ENCODE data around the gene BMPER.
A peak's percentile ranks its signal among the peaks of the same experiment; 100 is the strongest.

Gene BMPER

GRCh38 chr7:34155220-34155908, 250.0 kb downstream of the BMPER start:
- Histone ChIP-seq H3K4me1 (ENCODE audit: control insufficient read depth, insufficient read depth, low read length, unreplicated experiment) (peaks cover 16% of the 10 kb centered on the region), H2AFZ (ENCODE audit: low read length, unreplicated experiment) (no peak overlapping the region), H3K27ac (ENCODE audit: low read depth, low read length) (peak overlapping the region; percentile 75), H3K79me2 (ENCODE audit: control insufficient read depth, insufficient read depth, low read length, unreplicated experiment) (no peaks in the 10 kb centered on the region), H3K27me3 (ENCODE audit: insufficient read depth, low read length) (no peaks in the 10 kb centered on the region), H3K36me3 (ENCODE audit: insufficient read depth, low read length) (no peaks in the 10 kb centered on the region), H3K4me3 (ENCODE audit: low read depth, low read length) (no peak overlapping the region)

DNA sequence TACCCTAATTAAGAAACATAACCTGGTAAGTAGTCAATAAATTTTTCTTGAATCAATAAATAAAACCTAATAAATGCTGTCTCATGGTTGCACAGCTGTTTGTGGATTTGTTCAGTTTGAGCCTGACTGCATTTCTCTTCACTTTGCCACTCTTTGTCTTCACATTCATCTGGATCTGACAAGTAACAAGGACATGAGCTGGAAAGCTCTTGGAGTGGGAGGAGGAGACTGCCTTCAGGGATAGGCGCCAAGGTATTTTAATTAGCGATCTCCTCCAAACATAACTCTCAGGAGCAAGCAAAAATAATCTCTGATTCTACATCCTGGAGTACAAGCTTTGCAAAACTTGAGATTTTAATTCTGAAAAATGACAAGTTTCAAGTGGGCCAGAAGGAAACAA, 251.0 kb downstream of the BMPER start:
- Histone ChIP-seq H3K36me3 (ENCODE audit: insufficient read depth, low read length) (no peaks in the 10 kb centered on the region), H3K27me3 (ENCODE audit: insufficient read depth, low read length) (no peaks in the 10 kb centered on the region), H3K79me2 (ENCODE audit: control insufficient read depth, insufficient read depth, low read length, unreplicated experiment) (no peaks in the 10 kb centered on the region), H3K4me1 (ENCODE audit: control insufficient read depth, insufficient read depth, low read length, unreplicated experiment) (peaks cover 16% of the 10 kb centered on the region), H3K4me3 (ENCODE audit: low read depth, low read length) (no peak overlapping the region), H2AFZ (ENCODE audit: low read length, unreplicated experiment) (no peak overlapping the region), H3K27ac (ENCODE audit: low read depth, low read length) (no peak overlapping the region)

- no peaks in the 10 kb centered on the region for H3K27me3 ChIP-seq (ENCODE audit: insufficient read depth, low read length)
- no peaks in the 10 kb centered on the region for H3K79me2 ChIP-seq (ENCODE audit: control insufficient read depth, insufficient read depth, low read length, unreplicated experiment)
- H3K4me3 ChIP-seq (ENCODE audit: low read depth, low read length): no peak overlapping the region
- H2AFZ ChIP-seq (ENCODE audit: low read length, unreplicated experiment): no peak overlapping the region
- H3K27ac ChIP-seq (ENCODE audit: low read depth, low read length): no peak overlapping the region
- H3K4me1 ChIP-seq (ENCODE audit: control insufficient read depth, insufficient read depth, low read length, unreplicated experiment): peaks cover 16% of the 10 kb centered on the region
- no peaks in the 10 kb centered on the region for H3K36me3 ChIP-seq (ENCODE audit: insufficient read depth, low read length)
Measured at GRCh38 chr7:34157137-34157536, 251.8 kb downstream of the BMPER start.

DNA sequence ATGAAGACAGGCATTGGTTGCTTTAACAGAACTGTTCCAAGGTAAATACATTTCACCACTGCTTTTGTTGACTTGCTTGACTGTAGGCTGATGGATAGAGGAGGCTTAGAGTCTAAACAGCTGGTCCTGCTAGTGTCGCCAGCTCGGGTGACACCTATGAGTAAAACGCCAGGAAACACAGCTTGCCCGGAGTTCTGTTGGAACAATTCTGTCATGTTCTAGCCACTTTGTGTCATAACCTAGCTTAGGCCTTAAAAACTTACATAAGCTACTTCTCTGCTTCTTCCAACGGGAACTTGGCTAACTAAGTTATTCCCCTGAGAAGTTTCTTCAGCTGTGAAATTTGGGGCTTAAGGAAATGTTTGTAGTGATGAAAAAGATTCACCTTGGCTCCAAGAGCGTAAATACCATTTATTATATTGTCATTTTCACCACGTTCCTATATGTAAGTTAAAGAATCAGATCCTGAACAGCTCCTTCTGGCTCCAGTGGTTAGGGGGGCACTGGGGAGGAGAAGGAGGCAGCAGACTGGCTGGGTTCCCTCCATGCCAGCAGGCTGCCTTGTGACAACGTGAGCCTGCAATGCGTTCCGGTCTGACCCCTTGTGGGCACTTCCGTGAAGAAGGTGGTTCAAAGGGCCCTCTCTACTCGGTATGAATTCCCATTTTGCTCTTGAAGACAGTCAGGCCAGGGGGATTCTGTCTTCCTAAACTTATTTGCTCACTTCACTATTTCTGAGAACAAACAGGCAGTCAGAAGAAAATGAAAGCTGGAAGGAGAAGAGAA, 253.2 kb downstream of the BMPER start:
- Histone ChIP-seq H3K36me3 (ENCODE audit: insufficient read depth, low read length) (no peaks in the 10 kb centered on the region), H3K27ac (ENCODE audit: low read depth, low read length) (no peak overlapping the region), H2AFZ (ENCODE audit: low read length, unreplicated experiment) (no peak overlapping the region), H3K27me3 (ENCODE audit: insufficient read depth, low read length) (no peaks in the 10 kb centered on the region), H3K4me3 (ENCODE audit: low read depth, low read length) (no peak overlapping the region), H3K79me2 (ENCODE audit: control insufficient read depth, insufficient read depth, low read length, unreplicated experiment) (no peaks in the 10 kb centered on the region), H3K4me1 (ENCODE audit: control insufficient read depth, insufficient read depth, low read length, unreplicated experiment) (peaks cover 16% of the 10 kb centered on the region)

DNA sequence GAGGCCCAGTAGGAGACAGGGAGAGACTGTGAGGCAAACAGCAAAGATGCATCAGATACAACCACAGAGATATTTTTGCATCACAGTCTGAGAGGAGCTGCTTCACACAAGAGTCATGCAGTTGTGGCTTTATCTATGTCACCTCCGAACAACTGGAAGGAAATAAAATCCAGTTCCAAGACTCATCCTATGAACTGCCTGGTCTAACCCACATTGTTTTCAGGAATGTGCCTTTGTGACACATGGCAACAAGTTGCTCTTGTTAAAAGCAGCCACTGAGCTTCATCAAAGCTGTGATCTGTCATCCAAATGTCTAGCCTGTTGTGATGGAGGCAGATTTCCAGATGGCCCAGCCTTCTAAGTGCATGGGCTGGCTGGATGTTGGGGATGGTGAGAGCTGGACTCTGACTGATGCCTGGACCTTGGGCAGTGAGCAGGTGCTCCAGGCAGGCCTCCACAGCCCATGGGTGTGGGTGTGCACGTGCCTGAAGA, 255.0 kb downstream of the BMPER start:
- H3K27ac ChIP-seq (ENCODE audit: low read depth, low read length): no peak overlapping the region
- H2AFZ ChIP-seq (ENCODE audit: low read length, unreplicated experiment): no peak overlapping the region
- H3K79me2 ChIP-seq (ENCODE audit: control insufficient read depth, insufficient read depth, low read length, unreplicated experiment): no peaks in the 10 kb centered on the region
- H3K4me1 ChIP-seq (ENCODE audit: control insufficient read depth, insufficient read depth, low read length, unreplicated experiment): peaks cover 6% of the 10 kb centered on the region
- no peak overlapping the region for H3K4me3 ChIP-seq (ENCODE audit: low read depth, low read length)
- H3K36me3 ChIP-seq (ENCODE audit: insufficient read depth, low read length): no peaks in the 10 kb centered on the region
- H3K27me3 ChIP-seq (ENCODE audit: insufficient read depth, low read length): no peaks in the 10 kb centered on the region

- Histone ChIP-seq H3K79me2 (ENCODE audit: control insufficient read depth, insufficient read depth, low read length, unreplicated experiment) (no peaks in the 10 kb centered on the region), H2AFZ (ENCODE audit: low read length, unreplicated experiment) (no peak overlapping the region), H3K27me3 (ENCODE audit: insufficient read depth, low read length) (no peaks in the 10 kb centered on the region), H3K27ac (ENCODE audit: low read depth, low read length) (no peak overlapping the region), H3K4me3 (ENCODE audit: low read depth, low read length) (no peak overlapping the region), H3K36me3 (ENCODE audit: insufficient read depth, low read length) (no peaks in the 10 kb centered on the region), H3K4me1 (ENCODE audit: control insufficient read depth, insufficient read depth, low read length, unreplicated experiment) (no peaks in the 10 kb centered on the region)
Measured at GRCh38 chr7:34162027-34162565, 256.8 kb downstream of the BMPER start.

DNA sequence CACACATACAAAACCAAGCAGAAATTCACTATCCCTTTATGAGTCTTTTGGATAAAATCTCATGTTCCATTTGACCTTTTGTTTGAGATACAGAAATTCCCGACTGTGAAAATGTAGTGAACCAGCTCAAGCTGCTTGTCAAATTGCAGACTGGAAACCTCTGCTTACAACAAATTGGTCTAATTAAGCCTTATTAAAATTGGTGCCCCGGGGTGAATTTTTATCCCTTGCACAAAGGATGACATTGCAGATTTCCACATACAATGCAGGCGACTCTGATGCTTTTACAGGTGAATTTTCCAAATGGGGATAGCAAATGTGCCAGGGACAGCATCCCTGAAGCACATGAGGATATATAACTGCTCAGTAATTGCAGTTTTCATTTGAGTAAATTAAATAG, 257.3 kb downstream of the BMPER start:
- H3K27me3 ChIP-seq (ENCODE audit: insufficient read depth, low read length): no peaks in the 10 kb centered on the region
- H3K27ac ChIP-seq (ENCODE audit: low read depth, low read length): no peak overlapping the region
- no peak overlapping the region for H2AFZ ChIP-seq (ENCODE audit: low read length, unreplicated experiment)
- H3K4me3 ChIP-seq (ENCODE audit: low read depth, low read length): no peak overlapping the region
- H3K79me2 ChIP-seq (ENCODE audit: control insufficient read depth, insufficient read depth, low read length, unreplicated experiment): no peaks in the 10 kb centered on the region
- H3K4me1 ChIP-seq (ENCODE audit: control insufficient read depth, insufficient read depth, low read length, unreplicated experiment): no peaks in the 10 kb centered on the region
- H3K36me3 ChIP-seq (ENCODE audit: insufficient read depth, low read length): no peaks in the 10 kb centered on the region

- Histone ChIP-seq H2AFZ (ENCODE audit: low read length, unreplicated experiment) (no peak overlapping the region), H3K36me3 (ENCODE audit: insufficient read depth, low read length) (no peaks in the 10 kb centered on the region), H3K4me3 (ENCODE audit: low read depth, low read length) (no peak overlapping the region), H3K27ac (ENCODE audit: low read depth, low read length) (no peak overlapping the region), H3K79me2 (ENCODE audit: control insufficient read depth, insufficient read depth, low read length, unreplicated experiment) (no peaks in the 10 kb centered on the region), H3K4me1 (ENCODE audit: control insufficient read depth, insufficient read depth, low read length, unreplicated experiment) (no peaks in the 10 kb centered on the region), H3K27me3 (ENCODE audit: insufficient read depth, low read length) (no peaks in the 10 kb centered on the region)
Measured at GRCh38 chr7:34163956-34164355, 258.6 kb downstream of the BMPER start.

DNA sequence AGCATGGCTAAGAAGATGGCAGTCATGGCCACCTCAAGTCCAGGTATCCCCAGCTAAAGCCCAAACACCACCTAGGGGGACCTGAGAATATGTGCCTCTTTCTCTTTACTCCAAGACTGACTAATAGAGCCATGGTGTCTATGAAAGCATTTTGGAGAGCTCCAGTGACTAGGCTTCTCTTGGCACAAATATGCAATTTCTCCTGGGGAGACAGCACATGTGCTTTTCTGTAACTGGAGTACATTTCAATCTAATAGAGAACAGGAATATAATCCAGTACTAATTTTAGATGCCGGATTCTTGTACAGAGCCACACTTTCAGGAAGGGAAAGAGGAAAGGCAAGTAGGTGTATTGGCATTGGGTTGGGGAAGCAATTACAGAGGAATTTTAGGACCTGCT, 260.1 kb downstream of the BMPER start:
- Histone ChIP-seq H3K27me3 (ENCODE audit: insufficient read depth, low read length) (no peaks in the 10 kb centered on the region), H3K79me2 (ENCODE audit: control insufficient read depth, insufficient read depth, low read length, unreplicated experiment) (no peaks in the 10 kb centered on the region), H3K27ac (ENCODE audit: low read depth, low read length) (no peak overlapping the region), H2AFZ (ENCODE audit: low read length, unreplicated experiment) (no peak overlapping the region), H3K4me3 (ENCODE audit: low read depth, low read length) (no peak overlapping the region), H3K36me3 (ENCODE audit: insufficient read depth, low read length) (no peaks in the 10 kb centered on the region), H3K4me1 (ENCODE audit: control insufficient read depth, insufficient read depth, low read length, unreplicated experiment) (no peaks in the 10 kb centered on the region)

GRCh38 chr7:34165927-34166550, 260.7 kb downstream of the BMPER start:
- no peak overlapping the region for H2AFZ ChIP-seq (ENCODE audit: low read length, unreplicated experiment)
- no peaks in the 10 kb centered on the region for H3K4me1 ChIP-seq (ENCODE audit: control insufficient read depth, insufficient read depth, low read length, unreplicated experiment)
- H3K4me3 ChIP-seq (ENCODE audit: low read depth, low read length): no peak overlapping the region
- no peak overlapping the region for H3K27ac ChIP-seq (ENCODE audit: low read depth, low read length)
- H3K36me3 ChIP-seq (ENCODE audit: insufficient read depth, low read length): no peaks in the 10 kb centered on the region
- no peaks in the 10 kb centered on the region for H3K79me2 ChIP-seq (ENCODE audit: control insufficient read depth, insufficient read depth, low read length, unreplicated experiment)
- H3K27me3 ChIP-seq (ENCODE audit: insufficient read depth, low read length): no peaks in the 10 kb centered on the region
